HG03066 (cell line): ENCODE data around the gene SEC22A.

Experiments used
- ATAC-seq: cut with Tn5 transposase; IDR thresholded peaks from one replicate; pipeline ENCODE4 v1.9.1; 2021; ENCODE audit warnings: low read depth; ENCODE audit not compliant: unreplicated experiment

Gene SEC22A

GRCh38 chr3:123301331-123302184 is 99.8 kb downstream of the SEC22A start:
- no peak for ATAC-seq

GRCh38 chr3:123302961-123303360 is 101.2 kb downstream of the SEC22A start:
- ATAC-seq = no peak

GRCh38 chr3:123303976-123304560 is 102.3 kb downstream of the SEC22A start:
- no peak for ATAC-seq

- no peak for ATAC-seq
These were observed 103.4 kb downstream of the SEC22A start for GRCh38 chr3:123305192-123305591.

- no peak for ATAC-seq
These were observed 105.3 kb downstream of the SEC22A start for GRCh38 chr3:123307064-123307463.

GRCh38 chr3:123310186-123310585 is 108.4 kb downstream of the SEC22A start:
- no peak for ATAC-seq

- ATAC-seq = no peak
These were observed 109.0 kb downstream of the SEC22A start for GRCh38 chr3:123310741-123311140.

GRCh38 chr3:123311201-123311600 is 109.5 kb downstream of the SEC22A start:
- no peak for ATAC-seq

GRCh38 chr3:123312331-123313265 is 110.9 kb downstream of the SEC22A start:
- ATAC-seq = no peak

- no peak for ATAC-seq
These were observed 112.1 kb downstream of the SEC22A start for GRCh38 chr3:123313889-123314288.

GRCh38 chr3:123314359-123315270 is 112.9 kb downstream of the SEC22A start:
- ATAC-seq = no peak

GRCh38 chr3:123315271-123315595 is 113.5 kb downstream of the SEC22A start:
- ATAC-seq = no peak

GRCh38 chr3:123317716-123318115 is 116.0 kb downstream of the SEC22A start:
- ATAC-seq = no peak

GRCh38 chr3:123318374-123318773 is 116.6 kb downstream of the SEC22A start:
- ATAC-seq = no peak

- no peak for ATAC-seq
These were observed 118.0 kb downstream of the SEC22A start for GRCh38 chr3:123319760-123320159.

GRCh38 chr3:123320221-123320620 is 118.5 kb downstream of the SEC22A start:
- ATAC-seq = no peak

- ATAC-seq = no peak
These were observed 120.1 kb downstream of the SEC22A start for GRCh38 chr3:123321806-123322205.

GRCh38 chr3:123322866-123323265 is 121.1 kb downstream of the SEC22A start:
- ATAC-seq = no peak
